Right lobe of liver (tissue), 4 donors: ENCODE measurements around the gene VAMP5.

Experiments
- CTCF ChIP-seq, 4 donors: fragments of 200-600 bp in 3 of 4; fragments of 450-650 bp in 1 of 4; IDR thresholded peaks; one replicate each; pipeline versions ENCODE4 v1.5.1 to v1.8.0; 2016 to 2022; ENCODE audit warnings: antibody characterized with exemption in 4 of 4, mild to moderate bottlenecking in 2 of 4
- POLR2A ChIP-seq: fragments of 450-650 bp; IDR thresholded peaks from one replicate; pipeline ENCODE4 v1.6.1; 2017; ENCODE audit warnings: antibody characterized with exemption, mild to moderate bottlenecking
- donor health status: DM: no; HTN: no; CAD: no.
- donor health status: DM: no; HTN: no; CAD: no.
- donor health status: DM: no; HTN: yes; CAD: no.

GRCh38 chr2:85604568-85605339 lies 20.5 kb downstream of the VAMP5 start:
- no peak for TF ChIP-seq CTCF (IDR thresholded peaks at IDR 0.05)
- TF ChIP-seq POLR2A, result peak; percentile 26
